Suprapubic skin (tissue), 3 donors: Measurements from ENCODE around the gene DGCR6L.
"Not testable (repeated sequence)": the region's sequence is repeated elsewhere in the genome, so short reads cannot be mapped to it uniquely, and the experiment has no call there.

Experiments used
- CTCF ChIP-seq, 2 donors: fragments of 200-600 bp in 1 of 2; fragments of 450-650 bp in 1 of 2; sonication (generic) in 1 of 2; IDR thresholded peaks; one replicate each; pipeline ENCODE4 v1.5.1; 2016 to 2019; ENCODE audit warnings: antibody characterized with exemption in 2 of 2, mild to moderate bottlenecking in 1 of 2, moderate library complexity in 1 of 2
- EP300 ChIP-seq: sonication (generic); formaldehyde crosslinking; IDR thresholded peaks from one replicate; pipeline ENCODE4 v1.6.1; 2017; ENCODE audit warnings: antibody characterized with exemption
- POLR2A ChIP-seq, 2 donors: fragments of 450-650 bp; IDR thresholded peaks; one replicate each; pipeline ENCODE4 v1.6.1; 2017; ENCODE audit warnings: antibody characterized with exemption in 2 of 2, mild to moderate bottlenecking in 2 of 2, moderate library complexity in 2 of 2

GRCh38 chr22:20368875-20369274 is 49.0 kb upstream of the DGCR6L start:
- TF ChIP-seq CTCF (IDR thresholded peaks at IDR 0.05); EP300; POLR2A (IDR thresholded peaks at IDR 0.05): not testable (repeated sequence)
